CD14-positive monocyte (primary cell): ENCODE data around the gene CPA4. TPM values are rescaled to one million over a fixed set of nuclear protein-coding genes. Genes with fewer than 3 reads are reported as not detected.

ENCODE experiments used
- DNase-seq, 3 donors: peaks; one replicate each; pipeline ENCODE4 v3.0.0-alpha.2; 2011 to 2022
- H2AFZ ChIP-seq: 2 replicates; pipeline ENCODE4 v1.6.0; 2012; ENCODE audit warnings: mild to moderate bottlenecking, low read depth, low read length, inconsistent platforms; ENCODE audit not compliant: insufficient read depth, poor library complexity, severe bottlenecking
- H3K27ac ChIP-seq, 2 donors: 1 replicate in 1 of 2; 2 replicates in 1 of 2; pipeline ENCODE4 v1.5.1; 2012 to 2013; ENCODE audit warnings: low read length in 2 of 2, control low read depth in 1 of 2, inconsistent platforms in 1 of 2, low read depth in 1 of 2, mild to moderate bottlenecking in 1 of 2
- H3K27me3 ChIP-seq, 2 donors: one replicate each; pipeline versions ENCODE4 v1.6.0 to v1.6.1; 2011 to 2013; ENCODE audit warnings: low read length in 2 of 2; ENCODE audit not compliant: control insufficient read depth in 2 of 2, insufficient read depth in 2 of 2
- H3K36me3 ChIP-seq, 2 donors: replicated peaks in 1 of 2; 1 replicate in 1 of 2; 2 replicates in 1 of 2; pipeline versions ENCODE4 v1.5.1 to v1.6.1; 2012 to 2013; ENCODE audit warnings: low read length in 2 of 2, control low read depth in 1 of 2, inconsistent platforms in 1 of 2, mild to moderate bottlenecking in 1 of 2; ENCODE audit not compliant: insufficient read depth in 2 of 2, control insufficient read depth in 1 of 2
- H3K4me1 ChIP-seq, 2 donors: 1 replicate in 1 of 2; 2 replicates in 1 of 2; pipeline versions ENCODE4 v1.5.1 to v1.6.1; 2012 to 2013; ENCODE audit warnings: low read length in 2 of 2, control low read depth in 1 of 2, inconsistent platforms in 1 of 2, mild to moderate bottlenecking in 1 of 2, moderate library complexity in 1 of 2; ENCODE audit not compliant: insufficient read depth in 2 of 2, control insufficient read depth in 1 of 2
- H3K4me2 ChIP-seq: replicated peaks from 2 replicates; pipeline ENCODE3; 2012; ENCODE audit warnings: low read length, moderate library complexity, mild to moderate bottlenecking; ENCODE audit not compliant: poor library complexity, severe bottlenecking; ENCODE audit errors: extremely low read depth
- H3K4me3 ChIP-seq, 3 experiments: fragments of 200-600 bp in 1 of 3; sonication (generic) in 1 of 3; replicated peaks in 1 of 3; 1 replicate in 2 of 3; 2 replicates in 1 of 3; pipeline ENCODE4 v1.5.1; 2011 to 2013; ENCODE audit warnings: low read length in 3 of 3, mild to moderate bottlenecking in 3 of 3, control low read depth in 2 of 3, low read depth in 2 of 3, inconsistent platforms in 1 of 3, moderate library complexity in 1 of 3
- H3K79me2 ChIP-seq: 2 replicates; pipeline ENCODE4 v1.6.0; 2012; ENCODE audit warnings: mild to moderate bottlenecking, control low read depth, inconsistent platforms, low read length, moderate library complexity; ENCODE audit not compliant: insufficient read depth
- H3K9ac ChIP-seq: 2 replicates; pipeline ENCODE4 v1.6.0; 2017; ENCODE audit warnings: low read length, mild to moderate bottlenecking; ENCODE audit not compliant: insufficient read depth, poor library complexity, severe bottlenecking
- H3K9me3 ChIP-seq, 2 donors: replicated peaks in 1 of 2; 1 replicate in 1 of 2; 2 replicates in 1 of 2; pipeline versions ENCODE4 v1.5.1 to v1.6.1; 2012 to 2013; ENCODE audit warnings: low read length in 2 of 2, control low read depth in 1 of 2; ENCODE audit not compliant: control insufficient read depth in 1 of 2, insufficient read depth in 1 of 2
- H4K20me1 ChIP-seq: 2 replicates; pipeline ENCODE4 v1.6.0; 2012; ENCODE audit warnings: mild to moderate bottlenecking, low read length, control low read depth, moderate library complexity; ENCODE audit not compliant: insufficient read depth
- H3K27ac Mint-ChIP-seq, 7 donors: one replicate each; pipeline ENCODE4 v1.8.0; 2020; ENCODE audit warnings: mild to moderate bottlenecking in 7 of 7, mixed read lengths in 7 of 7, moderate library complexity in 6 of 7, inconsistent platforms in 2 of 7
- H3K27me3 Mint-ChIP-seq, 3 donors: one replicate each; pipeline ENCODE4 v1.8.0; 2021 to 2022; ENCODE audit warnings: low read depth in 3 of 3, mild to moderate bottlenecking in 3 of 3, mixed read lengths in 3 of 3, moderate library complexity in 3 of 3, inconsistent platforms in 1 of 3
- H3K36me3 Mint-ChIP-seq, 2 donors: one replicate each; pipeline ENCODE4 v1.8.0; 2020; ENCODE audit warnings: mixed read lengths in 2 of 2, inconsistent platforms in 1 of 2, mild to moderate bottlenecking in 1 of 2
- H3K4me1 Mint-ChIP-seq: one replicate; pipeline ENCODE4 v1.8.0; 2020; ENCODE audit warnings: mild to moderate bottlenecking, mixed read lengths
- H3K4me3 Mint-ChIP-seq, 2 donors: one replicate each; pipeline ENCODE4 v1.8.0; 2020; ENCODE audit warnings: mild to moderate bottlenecking in 2 of 2, mixed read lengths in 2 of 2, moderate library complexity in 1 of 2
- H3K9me3 Mint-ChIP-seq, 7 donors: one replicate each; pipeline ENCODE4 v1.8.0; 2020 to 2022; ENCODE audit warnings: mixed read lengths in 7 of 7, mild to moderate bottlenecking in 6 of 7, moderate library complexity in 6 of 7, inconsistent platforms in 2 of 7
- WGBS: methylation state at CpG from one replicate; pipeline ENCODE4 v1.1.5; 2013; ENCODE audit warnings: missing lambda C conversion rate; ENCODE audit not compliant: insufficient coverage; 5-methylcytosine and 5-hydroxymethylcytosine counted together
- intact Hi-C, 2 donors: fragments of 100-400 bp; cut with micrococcal nuclease; formaldehyde crosslinking; loops; one replicate each; pipeline versions ENCODE4 v1.15.0 to v1.15.1; 2023
- polyA plus RNA-seq, 3 donors: library from polyadenylated mRNA; depleted of rRNA in 1 of 3; unstranded in 2 of 3; stranded (reverse) in 1 of 3; fragments of 300-500 nt in 2 of 3; fragments of >200 nt in 1 of 3; fragmentation: Illumina TruSeq in 2 of 3; gene quantifications; 1 replicate in 2 of 3; 2 replicates in 1 of 3; pipeline ENCODE4 v1.2.3, GENCODE V29; 2012 to 2021
- TF ChIP-seq, protein P1 (sequence below): fragments of 200-600 bp; IDR thresholded peaks from one replicate; pipeline ENCODE4 v1.8.0; 2022; ENCODE audit warnings: antibody characterized with exemption, mild to moderate bottlenecking

The CPA4 gene
- polyA plus RNA-seq, 3 donors, result not detected

DNA sequence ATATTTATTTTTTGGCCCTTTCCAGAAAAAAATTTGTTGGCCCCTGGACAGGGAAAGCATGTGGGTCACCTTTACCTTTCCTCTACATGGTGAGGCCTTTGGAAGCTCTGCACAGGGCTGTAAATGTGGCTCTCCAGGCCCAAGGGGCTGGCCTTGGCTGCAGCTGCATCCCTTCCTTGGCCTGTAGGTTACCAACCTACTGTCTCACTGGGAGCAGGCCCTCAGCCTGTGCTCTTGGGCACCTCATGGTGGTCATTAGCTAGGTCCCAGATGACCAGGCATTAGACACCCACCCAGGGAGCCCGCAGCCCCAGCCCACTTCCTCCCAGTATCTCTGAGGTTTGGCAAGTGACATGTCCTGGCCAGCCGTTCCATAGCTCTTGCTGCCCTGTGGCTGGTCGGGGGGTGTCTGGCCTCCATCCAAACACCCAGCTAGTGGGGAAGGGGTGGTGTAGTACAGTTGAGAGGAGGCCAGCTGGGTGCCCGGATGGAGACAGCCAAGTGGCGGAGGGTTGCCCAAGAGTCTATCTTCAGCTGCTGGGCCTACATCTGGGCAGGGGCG lies 44.5 kb downstream of the CPA4 start:
- intact Hi-C loops, result no loop called here
- TF ChIP-seq, protein P1, sequence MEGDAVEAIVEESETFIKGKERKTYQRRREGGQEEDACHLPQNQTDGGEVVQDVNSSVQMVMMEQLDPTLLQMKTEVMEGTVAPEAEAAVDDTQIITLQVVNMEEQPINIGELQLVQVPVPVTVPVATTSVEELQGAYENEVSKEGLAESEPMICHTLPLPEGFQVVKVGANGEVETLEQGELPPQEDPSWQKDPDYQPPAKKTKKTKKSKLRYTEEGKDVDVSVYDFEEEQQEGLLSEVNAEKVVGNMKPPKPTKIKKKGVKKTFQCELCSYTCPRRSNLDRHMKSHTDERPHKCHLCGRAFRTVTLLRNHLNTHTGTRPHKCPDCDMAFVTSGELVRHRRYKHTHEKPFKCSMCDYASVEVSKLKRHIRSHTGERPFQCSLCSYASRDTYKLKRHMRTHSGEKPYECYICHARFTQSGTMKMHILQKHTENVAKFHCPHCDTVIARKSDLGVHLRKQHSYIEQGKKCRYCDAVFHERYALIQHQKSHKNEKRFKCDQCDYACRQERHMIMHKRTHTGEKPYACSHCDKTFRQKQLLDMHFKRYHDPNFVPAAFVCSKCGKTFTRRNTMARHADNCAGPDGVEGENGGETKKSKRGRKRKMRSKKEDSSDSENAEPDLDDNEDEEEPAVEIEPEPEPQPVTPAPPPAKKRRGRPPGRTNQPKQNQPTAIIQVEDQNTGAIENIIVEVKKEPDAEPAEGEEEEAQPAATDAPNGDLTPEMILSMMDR, result no peak
- peaks cover 0 to 7% (median 2%) of the 10 kb centered on the region in 7 donors for H3K9me3 Mint-ChIP-seq
- Histone ChIP-seq H3K9me3 (peaks cover 0 to 4% of the 10 kb centered on the region in 2 donors), H4K20me1 (no peaks in the 10 kb centered on the region), H3K27ac (no peak overlapping the region), H3K4me1 (no peaks in the 10 kb centered on the region), H3K27me3 (no peaks in the 10 kb centered on the region), H3K36me3 (no peaks in the 10 kb centered on the region), H3K79me2 (no peaks in the 10 kb centered on the region), H2AFZ (no peak overlapping the region), H3K9ac (no peak overlapping the region), H3K4me3 (no peak overlapping the region), H3K4me2 (no peak overlapping the region)
- no peak overlapping the region for H3K27ac Mint-ChIP-seq
- no peaks in the 10 kb centered on the region for H3K36me3 Mint-ChIP-seq
- H3K4me1 Mint-ChIP-seq, result no peaks in the 10 kb centered on the region
- DNase-seq, result no peak
- peaks cover 0 to 3% (median 3%) of the 10 kb centered on the region in 3 donors for H3K27me3 Mint-ChIP-seq
- 52% methylated on average over 6 of the region's 6 CpGs for WGBS
- no peak overlapping the region for H3K4me3 Mint-ChIP-seq

DNA sequence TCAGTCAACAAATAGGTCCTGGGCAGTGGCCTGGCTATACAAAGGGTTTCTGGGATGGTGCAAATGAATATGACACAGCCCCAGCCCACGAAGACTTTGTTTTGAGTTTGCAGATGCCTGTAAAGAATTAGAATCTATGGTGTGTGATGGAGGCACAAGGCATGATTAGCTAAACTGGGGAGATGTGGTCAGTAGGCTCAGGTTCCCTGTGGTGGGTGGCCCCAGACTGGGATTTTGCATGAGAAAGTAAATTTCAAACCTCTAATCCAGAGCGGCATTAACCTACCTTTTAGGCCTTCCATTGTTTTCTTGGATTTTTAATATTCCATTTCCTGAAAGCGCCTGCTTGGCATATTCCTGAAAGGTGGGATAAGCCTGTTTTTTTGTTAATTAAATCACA lies 45.3 kb downstream of the CPA4 start:
- Histone ChIP-seq H3K4me2 (no peak overlapping the region), H3K27ac (no peak overlapping the region), H3K9ac (no peak overlapping the region), H3K27me3 (no peaks in the 10 kb centered on the region), H3K79me2 (no peaks in the 10 kb centered on the region), H3K4me3 (no peak overlapping the region), H4K20me1 (no peaks in the 10 kb centered on the region), H3K4me1 (no peaks in the 10 kb centered on the region), H2AFZ (no peak overlapping the region), H3K9me3 (peaks cover 0 to 4% of the 10 kb centered on the region in 2 donors), H3K36me3 (no peaks in the 10 kb centered on the region)
- no peak for DNase-seq
- intact Hi-C loops, result no loop called here
- 100% methylated on average over 1 of the region's 3 CpGs for WGBS
- Mint-ChIP-seq H3K4me3 (no peak overlapping the region), H3K9me3 (peaks cover 0 to 7% (median 2%) of the 10 kb centered on the region in 7 donors), H3K4me1 (no peaks in the 10 kb centered on the region), H3K27me3 (peaks cover 0 to 3% (median 3%) of the 10 kb centered on the region in 3 donors), H3K27ac (no peak overlapping the region), H3K36me3 (no peaks in the 10 kb centered on the region)
- TF ChIP-seq, protein P1, result no peak
